ENCODE measurements around the gene C14orf132.
A peak's percentile ranks its signal among the peaks of the same experiment; 100 is the strongest.

The C14orf132 gene

DNA sequence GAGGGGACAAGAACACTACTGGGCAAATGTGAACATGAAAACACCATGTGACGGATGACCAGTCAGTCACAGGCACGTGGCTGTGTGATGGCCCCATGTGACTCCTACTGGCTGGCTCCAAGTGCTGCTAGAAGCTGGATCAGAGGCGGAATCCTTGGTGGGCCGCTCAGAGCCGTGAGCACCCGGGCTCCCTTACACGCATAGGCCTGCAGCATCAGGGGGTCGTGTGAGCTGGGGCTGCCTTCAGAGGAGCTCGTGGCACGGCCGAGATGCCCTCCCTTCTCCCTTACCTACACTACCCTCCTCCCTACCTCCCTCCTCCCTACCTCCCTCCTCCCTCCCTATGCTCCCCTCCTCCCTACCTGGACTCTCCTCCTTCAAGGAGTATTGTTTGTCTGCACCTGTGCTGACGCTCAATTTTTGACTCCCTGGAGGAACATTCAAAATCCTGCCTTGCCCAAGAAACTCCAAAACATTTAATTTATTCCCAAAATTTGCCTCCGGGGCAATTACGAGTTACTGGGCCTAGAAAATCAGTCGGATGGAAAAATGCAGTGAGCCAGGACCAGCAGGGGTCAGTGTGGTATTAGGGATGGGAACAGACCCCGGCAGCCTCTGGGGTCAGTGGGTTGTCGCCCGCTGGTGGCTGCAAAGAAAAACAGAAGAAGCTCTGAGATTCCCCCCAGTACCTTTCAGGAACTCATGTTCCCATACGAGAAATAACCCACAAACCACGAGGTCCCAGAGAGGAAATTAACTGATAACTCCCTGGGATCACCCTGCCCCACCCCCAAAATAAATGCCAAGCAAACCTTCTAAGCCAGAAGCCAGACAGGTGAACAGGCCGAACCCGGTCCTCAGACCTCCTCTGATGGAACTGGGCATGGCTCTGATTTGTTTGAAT is 61.3 kb downstream of the C14orf132 start:
- peak; percentile 85 for DNase-seq (ENCODE audit: low spot score)

- DNase-seq (ENCODE audit: low spot score), result no peak
Observed at GRCh38 chr14:96102081-96102856, 63.1 kb downstream of the C14orf132 start.

DNA sequence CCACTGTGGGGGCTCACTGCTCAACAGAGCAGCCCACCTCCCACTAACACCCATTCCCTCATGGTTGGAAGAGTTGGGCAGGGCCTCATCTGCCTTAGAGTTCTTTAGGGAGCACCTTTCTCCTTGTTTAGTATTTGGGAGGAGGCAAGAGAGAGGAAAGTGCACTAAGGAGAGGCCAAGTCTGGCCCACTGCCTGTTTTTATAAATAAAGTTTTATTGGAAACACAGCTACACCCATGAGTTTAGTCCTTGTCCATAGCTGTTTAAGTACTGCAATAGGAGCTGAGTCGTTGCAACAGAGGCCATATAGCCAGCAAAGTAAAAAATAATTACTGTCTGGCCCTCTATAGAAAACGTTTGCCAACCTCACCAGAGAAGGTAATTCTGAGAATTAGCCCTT is 63.9 kb downstream of the C14orf132 start:
- DNase-seq (ENCODE audit: low spot score), result no peak

- no peak for DNase-seq (ENCODE audit: low spot score)
Observed at GRCh38 chr14:96103560-96104460, 64.6 kb downstream of the C14orf132 start.

DNA sequence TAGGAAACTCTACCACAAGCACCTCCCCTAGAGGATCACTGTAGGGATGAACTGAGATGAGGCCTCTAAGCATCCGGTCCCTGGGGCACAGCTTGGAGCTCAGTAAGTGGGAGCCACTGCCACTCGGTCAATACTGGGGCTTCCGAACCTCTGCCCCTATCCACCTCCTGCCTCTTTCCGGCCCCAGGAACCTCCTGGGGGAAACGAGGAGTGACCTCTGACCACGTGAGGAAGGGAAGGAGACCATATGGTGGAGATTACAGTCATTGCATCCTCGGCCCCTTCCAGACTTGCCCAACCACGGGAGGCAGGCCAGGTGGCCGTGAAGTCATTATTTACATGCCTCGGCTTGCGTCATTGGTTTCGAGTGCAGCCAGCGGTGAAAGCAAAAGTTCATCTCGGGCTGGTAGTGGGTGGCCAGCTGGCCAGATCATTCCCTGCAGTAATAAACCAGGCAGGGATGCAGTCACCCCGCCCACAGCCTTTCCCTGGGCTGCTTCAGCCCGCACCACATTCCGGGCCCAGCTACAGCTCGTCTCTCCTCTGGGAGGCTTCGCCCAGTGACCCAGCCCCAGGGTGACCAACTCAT is 65.4 kb downstream of the C14orf132 start:
- no peak for DNase-seq (ENCODE audit: low spot score)

- no peak for DNase-seq (ENCODE audit: low spot score)
Observed at GRCh38 chr14:96105089-96105925, 66.1 kb downstream of the C14orf132 start.

DNA sequence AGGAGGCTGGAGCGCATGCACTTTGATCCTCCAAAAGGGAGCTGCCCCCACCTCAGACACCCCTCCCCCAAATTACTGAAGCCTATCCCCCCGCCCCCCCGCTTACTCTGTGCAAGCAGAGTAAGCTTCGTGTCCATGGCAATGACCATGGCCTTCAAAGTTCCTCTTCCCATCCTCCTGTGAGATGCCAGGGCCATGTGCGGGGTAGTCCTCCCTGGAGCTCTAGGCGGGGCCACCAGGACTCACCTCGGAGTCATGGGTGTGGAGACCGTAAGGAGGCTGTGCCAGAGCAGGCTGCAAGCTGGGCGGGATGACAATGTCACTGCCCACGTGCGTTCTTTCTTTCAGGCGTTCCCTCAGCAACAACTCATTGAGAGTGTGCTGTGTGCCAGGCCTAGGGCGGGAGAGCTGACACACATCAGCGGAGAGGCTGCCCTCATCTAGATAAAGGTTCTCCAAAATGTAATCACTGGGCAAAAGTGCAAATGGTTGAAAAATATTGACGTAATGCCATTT is 66.8 kb downstream of the C14orf132 start:
- no peak for DNase-seq (ENCODE audit: low spot score)

GRCh38 chr14:96106891-96107290 is 67.7 kb downstream of the C14orf132 start:
- DNase-seq (ENCODE audit: low spot score), result no peak

DNA sequence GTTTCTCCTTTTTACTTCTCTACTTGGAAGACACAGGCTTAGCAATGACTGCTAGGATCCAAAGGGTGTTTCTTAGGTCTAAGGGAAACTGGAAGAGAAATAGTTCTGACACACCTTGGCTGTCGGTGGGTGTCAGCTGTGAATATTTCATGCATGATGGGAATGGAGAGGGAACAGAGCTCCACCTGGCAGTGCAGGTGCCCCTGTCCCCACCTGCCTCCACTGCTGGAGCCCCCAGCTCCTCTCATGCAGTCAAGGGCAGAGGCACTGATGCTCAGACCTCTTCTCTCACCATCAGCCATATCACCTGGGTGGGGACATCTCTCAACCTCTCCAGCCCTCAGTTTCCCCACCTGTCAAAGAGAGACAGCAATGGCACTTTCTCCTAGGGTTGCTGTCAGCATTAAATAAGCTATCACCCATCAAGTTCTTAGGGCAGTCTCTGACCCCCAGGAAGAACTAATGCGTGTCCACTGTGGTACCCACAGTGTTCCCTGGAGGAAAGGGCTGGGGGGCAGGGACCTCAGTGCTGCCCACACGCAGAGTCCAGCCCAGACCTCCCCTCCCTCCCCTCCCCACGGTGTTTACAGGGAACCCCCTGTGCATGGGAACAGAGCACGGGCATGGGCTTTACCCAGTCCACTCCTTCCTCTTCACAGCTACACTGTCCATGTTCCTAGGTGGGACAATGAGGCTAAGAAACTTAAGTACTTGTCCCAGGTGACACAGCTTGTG is 69.1 kb downstream of the C14orf132 start:
- DNase-seq (ENCODE audit: low spot score), result no peak

DNA sequence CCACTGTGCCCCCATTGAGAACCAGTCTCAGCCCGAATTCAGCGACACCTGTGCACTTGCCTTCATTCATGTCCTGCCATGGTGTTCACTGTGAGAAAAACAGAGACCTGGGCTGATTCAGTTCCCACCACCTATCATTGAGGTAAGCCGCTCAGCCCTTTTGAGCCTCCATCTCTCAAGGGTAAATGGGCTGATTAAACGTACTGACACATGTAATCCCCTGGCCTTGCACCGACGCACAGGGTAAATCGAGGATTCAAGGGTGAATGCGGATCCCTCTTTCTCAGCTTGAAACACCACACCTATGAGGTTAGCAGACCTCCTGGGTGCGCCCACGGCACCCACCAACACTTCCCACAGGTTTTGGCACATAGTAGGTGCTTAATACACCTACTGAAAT is 69.7 kb downstream of the C14orf132 start:
- DNase-seq (ENCODE audit: low spot score), result no peak

- DNase-seq (ENCODE audit: low spot score), result no peak
Observed at GRCh38 chr14:96109596-96110355, 70.6 kb downstream of the C14orf132 start.

- DNase-seq (ENCODE audit: low spot score), result no peak
Observed at GRCh38 chr14:96112032-96112431, 72.9 kb downstream of the C14orf132 start.

GRCh38 chr14:96114002-96114401 is 74.8 kb downstream of the C14orf132 start:
- DNase-seq (ENCODE audit: low spot score), result no peak

DNA sequence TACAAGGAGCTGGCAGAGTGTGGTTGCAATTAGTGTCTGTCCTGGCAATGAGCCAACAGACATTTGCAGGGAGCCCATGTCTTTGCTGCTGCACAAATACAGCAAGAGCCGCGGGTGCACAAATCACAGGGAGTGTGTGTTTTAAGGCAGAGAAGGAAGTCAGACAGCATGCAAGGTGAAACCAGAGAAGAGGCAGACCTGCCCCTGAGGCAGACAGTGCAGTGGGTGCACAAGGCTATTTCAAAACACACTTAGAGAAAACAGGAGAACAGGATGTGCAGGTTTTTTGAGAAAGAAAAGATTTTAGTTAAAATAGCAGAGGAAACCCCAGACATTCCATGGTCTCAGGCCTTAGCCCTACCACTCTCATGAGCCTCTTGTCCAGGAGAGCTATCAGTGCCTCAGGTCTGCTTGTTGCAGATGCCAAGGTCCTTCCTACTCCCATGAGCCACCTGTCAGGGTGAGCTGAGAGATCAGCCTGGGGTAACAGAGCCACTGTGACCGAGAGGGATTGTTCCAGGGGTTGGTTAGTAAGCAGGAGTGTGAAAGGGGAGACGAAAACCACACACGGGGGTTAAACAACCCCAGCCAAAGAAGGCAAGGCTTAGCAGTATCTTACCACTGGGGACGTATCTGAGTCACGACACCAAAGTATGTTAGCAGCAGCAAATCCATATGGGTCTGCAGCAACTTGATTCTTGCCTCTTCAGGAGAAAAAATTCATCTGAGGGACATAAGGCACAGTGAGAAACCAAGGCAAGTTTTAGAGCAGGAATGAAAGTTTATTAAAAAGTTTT is 78.1 kb downstream of the C14orf132 start:
- no peak for DNase-seq (ENCODE audit: low spot score)

- no peak for DNase-seq (ENCODE audit: low spot score)
Observed at GRCh38 chr14:96117960-96118359, 78.8 kb downstream of the C14orf132 start.

DNA sequence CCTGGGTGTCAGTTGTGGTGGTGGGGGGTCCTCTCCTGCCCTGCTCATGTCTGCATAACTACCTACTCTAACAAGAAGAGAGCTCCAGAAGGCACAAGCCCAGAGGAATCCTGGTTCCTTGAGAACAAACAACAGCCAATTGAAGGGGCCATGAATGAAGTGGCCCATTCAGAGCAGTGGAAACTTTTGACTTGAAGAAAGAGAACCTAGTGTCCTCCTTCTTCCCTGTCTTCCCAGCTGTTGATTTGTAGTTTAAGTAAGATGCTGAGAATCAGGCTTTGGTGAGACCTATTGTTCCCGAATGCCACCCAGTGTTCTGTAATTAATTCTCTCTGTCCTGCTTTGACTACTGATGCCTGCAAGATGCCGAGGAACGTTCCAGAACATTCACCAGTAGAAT is 79.2 kb downstream of the C14orf132 start:
- DNase-seq (ENCODE audit: low spot score), result no peak

GRCh38 chr14:96119947-96120346 is 80.8 kb downstream of the C14orf132 start:
- no peak for DNase-seq (ENCODE audit: low spot score)

- no peak for DNase-seq (ENCODE audit: low spot score)
Observed at GRCh38 chr14:96120392-96120791, 81.2 kb downstream of the C14orf132 start.

Measured in iPS-NIHi11 (cell line).